Stimulated activated CD8-positive, alpha-beta memory T cell treated with anti-CD3 and anti-CD28 coated beads, Interleukin-7, amount 100 ng/mL, for 4 hours (primary cell): Measurements from ENCODE around the gene CEP44.
"Not testable (repeated sequence)": the region's sequence is repeated elsewhere in the genome, so short reads cannot be mapped to it uniquely, and the experiment has no call there.

ENCODE experiments used
- DNase-seq, 2 donors: peaks; one replicate each; pipeline ENCODE4 v3.0.0-alpha.2; 2020; ENCODE audit warnings: low read depth in 2 of 2

Gene CEP44

GRCh38 chr4:174283507-174284471, at the start of gene CEP44, which contains the start of gene FBXO8:
TSS of gene CEP44 (plus strand) at chr4:174283911. CDS start at chr4:174299122, 15,211 bp downstream.
TSS of gene FBXO8 (minus strand) at chr4:174283667. CDS start at chr4:174263092, 20,575 bp downstream.
- peak; percentile 35 to 55 for DNase-seq

GRCh38 chr4:174236359-174236758, 47.4 kb upstream of the CEP44 start:
- DNase-seq = no peak

- no peak for DNase-seq
Measured at GRCh38 chr4:174241162-174241561, 42.5 kb upstream of the CEP44 start.

- no peak for DNase-seq
Measured at GRCh38 chr4:174244441-174244840, 39.3 kb upstream of the CEP44 start.

GRCh38 chr4:174245714-174246113, 38.0 kb upstream of the CEP44 start:
- DNase-seq = no peak

- no peak for DNase-seq
Measured at GRCh38 chr4:174248407-174248806, 35.3 kb upstream of the CEP44 start.

GRCh38 chr4:174252412-174252811, 31.3 kb upstream of the CEP44 start:
- DNase-seq = no peak

- DNase-seq = no peak
Measured at GRCh38 chr4:174254613-174255012, 29.1 kb upstream of the CEP44 start.

GRCh38 chr4:174255374-174255773, 28.3 kb upstream of the CEP44 start:
- no peak for DNase-seq

GRCh38 chr4:174255786-174256185, 27.9 kb upstream of the CEP44 start:
- DNase-seq = no peak

- DNase-seq = no peak
Measured at GRCh38 chr4:174256277-174256713, 27.4 kb upstream of the CEP44 start.

GRCh38 chr4:174259580-174259979, 24.1 kb upstream of the CEP44 start:
- DNase-seq = no peak

- DNase-seq = no peak
Measured at GRCh38 chr4:174260099-174260498, 23.6 kb upstream of the CEP44 start.

GRCh38 chr4:174261432-174261831, 22.3 kb upstream of the CEP44 start:
- DNase-seq = not testable (repeated sequence)

- no peak for DNase-seq
Measured at GRCh38 chr4:174262624-174263444, 20.9 kb upstream of the CEP44 start.

GRCh38 chr4:174263445-174263736, 20.3 kb upstream of the CEP44 start:
- DNase-seq = no peak

GRCh38 chr4:174265916-174266315, 17.8 kb upstream of the CEP44 start:
- DNase-seq = no peak

GRCh38 chr4:174266416-174266815, 17.3 kb upstream of the CEP44 start:
- DNase-seq = no peak

GRCh38 chr4:174273930-174274329, 9.8 kb upstream of the CEP44 start:
- DNase-seq = no peak

GRCh38 chr4:174274436-174274835, 9.3 kb upstream of the CEP44 start:
- DNase-seq = no peak

GRCh38 chr4:174275101-174275500, 8.6 kb upstream of the CEP44 start:
- no peak for DNase-seq

- no peak for DNase-seq
Measured at GRCh38 chr4:174277433-174277832, 6.3 kb upstream of the CEP44 start.

- DNase-seq = no peak
Measured at GRCh38 chr4:174278467-174278866, 5.2 kb upstream of the CEP44 start.
